Kidney (tissue), 14 donors: ENCODE results near the gene RSPH4A. TPM values are rescaled to one million over a fixed set of nuclear protein-coding genes. Genes with fewer than 3 reads are reported as not detected.
A peak's percentile ranks its signal among the peaks of the same experiment; 100 is the strongest.

ENCODE experiments used
- DNase-seq, 5 donors: peaks; one replicate each; pipeline ENCODE4 v3.0.0-alpha.2; 2013 to 2020
- FAIRE-seq: peaks from 2 replicates; lab custom pipeline; 2012; peaks lifted over from hg19 to GRCh38; lab: Jason Lieb, UNC
- H3K27ac ChIP-seq, 2 donors: one replicate each; pipeline ENCODE4 v1.7.0; 2013; ENCODE audit warnings: low read depth in 2 of 2, low read length in 2 of 2, inconsistent platforms in 1 of 2
- H3K27me3 ChIP-seq: one replicate; pipeline ENCODE4 v1.7.1; 2013; ENCODE audit warnings: low read length, inconsistent platforms; ENCODE audit not compliant: control insufficient read depth, insufficient read depth
- H3K36me3 ChIP-seq, 3 donors: one replicate each; pipeline versions ENCODE4 v1.7.0 to v1.7.1; 2013; ENCODE audit warnings: low read length in 3 of 3, control low read depth in 1 of 3, inconsistent platforms in 1 of 3; ENCODE audit not compliant: insufficient read depth in 3 of 3, control insufficient read depth in 2 of 3
- H3K4me1 ChIP-seq, 3 donors: one replicate each; pipeline versions ENCODE4 v1.7.0 to v1.7.1; 2013; ENCODE audit warnings: low read length in 3 of 3, inconsistent platforms in 1 of 3, low read depth in 1 of 3; ENCODE audit not compliant: control insufficient read depth in 2 of 3, insufficient read depth in 2 of 3
- H3K4me3 ChIP-seq, 3 donors: one replicate each; pipeline versions ENCODE4 v1.7.0 to v1.8.1; 2013; ENCODE audit warnings: low read length in 3 of 3, control low read depth in 1 of 3, inconsistent platforms in 1 of 3
- H3K9ac ChIP-seq, 3 donors: one replicate each; pipeline versions ENCODE4 v1.7.0 to v1.7.1; 2013; ENCODE audit warnings: low read length in 3 of 3, control low read depth in 1 of 3, inconsistent platforms in 1 of 3
- H3K9me3 ChIP-seq, 3 donors: one replicate each; pipeline versions ENCODE4 v1.7.0 to v1.7.1; 2013; ENCODE audit warnings: low read length in 3 of 3, control low read depth in 1 of 3, inconsistent platforms in 1 of 3; ENCODE audit not compliant: control insufficient read depth in 2 of 3, insufficient read depth in 1 of 3
- CTCF ChIP-seq: IDR thresholded peaks from 3 replicates; pipeline ENCODE4 v1.5.1; 2012; ENCODE audit warnings: mild to moderate bottlenecking, moderate library complexity, borderline replicate concordance; ENCODE audit not compliant: insufficient read depth; ENCODE audit errors: extremely low read depth
- intact Hi-C: fragments of 100-400 bp; cut with DNase I; formaldehyde crosslinking; loops from one replicate; pipeline ENCODE4 v1.11.1; 2022
- polyA plus RNA-seq: library from polyadenylated mRNA; stranded (reverse); fragments of 350-450 nt; fragmentation: Illumina TruSeq; extraction: RNeasy Lipid Tissue Mini Kit (QIAGEN cat#74804); gene quantifications from one replicate; pipeline ENCODE4 v1.2.3, GENCODE V29; 2014; ENCODE audit warnings: low read depth, low replicate concordance; ENCODE audit not compliant: insufficient read depth
- total RNA-seq: library from RNA; stranded (reverse); fragmentation: NEBNext Ultra II Directional; extraction: Animal tissue kit (Norgen Biotek cat#: 25700); gene quantifications from one replicate; pipeline ENCODE4 v1.2.1, GENCODE V29; 2021
- donor health status: control.
- donor health status: control.
- donor health status: control.
- donor health status: control.
- donor health status: control.
- donor health status: DM: yes; HTN: yes; CAD: no.
- donor health status: Normal renal cell carcinoma (clear cell type).

Gene RSPH4A
- total and polyA plus RNA-seq, 2 donors from 2014 or later = 0.62 to 1.8 TPM

- intact Hi-C loops = no loop called here
- no peaks in the 10 kb centered on the region for H3K27me3 ChIP-seq
- H3K27ac ChIP-seq = no peak overlapping the region
- no peak overlapping the region for H3K9ac ChIP-seq
- TF ChIP-seq CTCF = no peak
- H3K9me3 ChIP-seq = no peaks in the 10 kb centered on the region
- DNase-seq (peak in 2 of 5 donors; percentile 34 to 47), FAIRE-seq (no peak)
- H3K4me3 ChIP-seq = no peak overlapping the region
- peaks cover 0 to 2% (median 0%) of the 10 kb centered on the region in 3 donors for H3K36me3 ChIP-seq
- no peaks in the 10 kb centered on the region for H3K4me1 ChIP-seq
These were observed 15.2 kb downstream of the RSPH4A start for GRCh38 chr6:116631379-116631990.

GRCh38 chr6:116633685-116634084 lies 17.4 kb downstream of the RSPH4A start:
- intact Hi-C loops = no loop called here
- Histone ChIP-seq H3K4me3 (no peak overlapping the region), H3K36me3 (peaks cover 0 to 2% (median 0%) of the 10 kb centered on the region in 3 donors), H3K4me1 (no peaks in the 10 kb centered on the region), H3K27ac (no peak overlapping the region), H3K27me3 (no peaks in the 10 kb centered on the region), H3K9ac (no peak overlapping the region), H3K9me3 (no peaks in the 10 kb centered on the region)
- TF ChIP-seq CTCF = no peak
- DNase-seq (no peak), FAIRE-seq (no peak)

- DNase-seq (peak in 2 of 5 donors; percentile 45 to 75), FAIRE-seq (no peak)
- TF ChIP-seq CTCF = no peak
- Histone ChIP-seq H3K27ac (no peak overlapping the region), H3K9me3 (no peaks in the 10 kb centered on the region), H3K4me1 (no peaks in the 10 kb centered on the region), H3K4me3 (no peak overlapping the region), H3K27me3 (no peaks in the 10 kb centered on the region), H3K9ac (no peak overlapping the region), H3K36me3 (peaks cover 0 to 3% (median 3%) of the 10 kb centered on the region in 3 donors)
- intact Hi-C loops = no loop called here
These were observed 31.9 kb downstream of the RSPH4A start for GRCh38 chr6:116648156-116648555.
